Measurements from ENCODE around the gene CCDC181.
"Not testable (repeated sequence)": the region's sequence is repeated elsewhere in the genome, so short reads cannot be mapped to it uniquely, and the experiment has no call there.

CCDC181 gene

DNA sequence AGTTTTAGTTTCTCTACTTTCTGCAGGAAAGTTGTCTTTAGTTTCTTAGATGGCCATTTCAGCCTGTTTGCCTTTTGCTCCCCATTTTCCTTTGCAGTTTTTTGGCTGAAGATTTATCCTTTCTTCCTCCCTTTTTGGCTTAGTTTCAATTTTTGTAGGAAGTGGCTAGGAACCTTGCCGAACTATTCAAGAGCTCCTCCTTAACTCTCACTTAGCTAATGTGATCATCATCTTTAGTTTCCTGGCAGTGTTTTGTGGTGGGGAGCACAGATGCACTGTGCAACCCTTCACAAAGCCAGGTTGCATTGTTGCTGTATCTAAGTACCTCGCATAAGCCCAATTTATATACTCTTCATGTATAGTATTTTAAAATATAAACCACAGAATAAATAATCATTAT is 28.8 kb upstream of the CCDC181 start:
- TF ChIP-seq, protein P1, sequence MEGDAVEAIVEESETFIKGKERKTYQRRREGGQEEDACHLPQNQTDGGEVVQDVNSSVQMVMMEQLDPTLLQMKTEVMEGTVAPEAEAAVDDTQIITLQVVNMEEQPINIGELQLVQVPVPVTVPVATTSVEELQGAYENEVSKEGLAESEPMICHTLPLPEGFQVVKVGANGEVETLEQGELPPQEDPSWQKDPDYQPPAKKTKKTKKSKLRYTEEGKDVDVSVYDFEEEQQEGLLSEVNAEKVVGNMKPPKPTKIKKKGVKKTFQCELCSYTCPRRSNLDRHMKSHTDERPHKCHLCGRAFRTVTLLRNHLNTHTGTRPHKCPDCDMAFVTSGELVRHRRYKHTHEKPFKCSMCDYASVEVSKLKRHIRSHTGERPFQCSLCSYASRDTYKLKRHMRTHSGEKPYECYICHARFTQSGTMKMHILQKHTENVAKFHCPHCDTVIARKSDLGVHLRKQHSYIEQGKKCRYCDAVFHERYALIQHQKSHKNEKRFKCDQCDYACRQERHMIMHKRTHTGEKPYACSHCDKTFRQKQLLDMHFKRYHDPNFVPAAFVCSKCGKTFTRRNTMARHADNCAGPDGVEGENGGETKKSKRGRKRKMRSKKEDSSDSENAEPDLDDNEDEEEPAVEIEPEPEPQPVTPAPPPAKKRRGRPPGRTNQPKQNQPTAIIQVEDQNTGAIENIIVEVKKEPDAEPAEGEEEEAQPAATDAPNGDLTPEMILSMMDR (IDR thresholded peaks at IDR 0.05; ENCODE audit: low read depth, low read length), result no peak
- no peak for DNase-seq (ENCODE audit: extremely low read depth, low read depth)

DNA sequence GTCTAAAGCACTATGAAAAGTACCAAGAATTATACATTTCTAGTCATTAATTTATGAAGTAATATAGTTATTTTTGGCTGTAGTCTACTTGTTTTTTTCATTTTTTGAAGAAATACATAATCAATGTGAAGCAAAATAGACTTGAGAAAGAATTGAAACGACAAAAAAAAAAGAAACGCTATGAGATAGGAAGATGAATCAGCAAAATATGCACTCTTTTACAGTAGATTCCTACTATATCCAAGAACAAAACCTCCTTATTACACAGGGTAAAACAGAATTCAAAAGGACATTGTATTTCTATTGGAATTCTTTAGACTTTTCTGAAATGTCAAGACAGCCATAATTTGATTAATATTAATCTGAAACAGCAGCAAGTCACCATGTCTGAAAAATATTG is 25.6 kb upstream of the CCDC181 start:
- DNase-seq (ENCODE audit: extremely low read depth, low read depth), result no peak
- TF ChIP-seq, protein P1 (IDR thresholded peaks at IDR 0.05; ENCODE audit: low read depth, low read length), result no peak

DNA sequence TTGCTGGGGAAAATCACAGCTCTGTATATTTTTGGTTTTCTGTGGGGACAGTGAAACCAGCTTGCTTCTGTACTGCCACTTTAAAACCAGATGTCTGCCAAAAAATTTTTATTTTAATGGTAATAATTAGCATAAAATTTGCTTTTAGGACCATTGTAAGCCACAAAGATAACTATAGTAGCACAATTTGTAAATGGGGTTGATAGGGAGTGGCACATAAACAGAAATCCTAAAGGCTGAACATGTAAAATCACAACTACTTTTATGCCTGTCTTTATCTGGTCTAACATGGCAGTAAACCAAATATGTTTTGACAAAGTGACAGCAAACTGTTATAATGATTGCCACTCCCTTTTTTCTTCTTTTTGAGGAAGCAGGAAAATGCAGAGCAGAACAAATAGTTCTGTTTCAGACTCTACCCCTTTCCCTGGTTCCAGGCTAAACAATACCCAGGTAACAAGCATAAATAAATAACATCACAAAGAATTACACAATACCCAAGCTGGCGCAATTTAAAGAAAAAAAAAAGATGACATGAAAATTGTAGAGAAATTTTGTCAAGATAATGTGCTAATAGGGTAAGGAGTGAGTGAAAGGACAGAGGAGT is 24.0 kb upstream of the CCDC181 start:
- TF ChIP-seq, protein P1 (IDR thresholded peaks at IDR 0.05; ENCODE audit: low read depth, low read length), result no peak
- no peak for DNase-seq (ENCODE audit: extremely low read depth, low read depth)

DNA sequence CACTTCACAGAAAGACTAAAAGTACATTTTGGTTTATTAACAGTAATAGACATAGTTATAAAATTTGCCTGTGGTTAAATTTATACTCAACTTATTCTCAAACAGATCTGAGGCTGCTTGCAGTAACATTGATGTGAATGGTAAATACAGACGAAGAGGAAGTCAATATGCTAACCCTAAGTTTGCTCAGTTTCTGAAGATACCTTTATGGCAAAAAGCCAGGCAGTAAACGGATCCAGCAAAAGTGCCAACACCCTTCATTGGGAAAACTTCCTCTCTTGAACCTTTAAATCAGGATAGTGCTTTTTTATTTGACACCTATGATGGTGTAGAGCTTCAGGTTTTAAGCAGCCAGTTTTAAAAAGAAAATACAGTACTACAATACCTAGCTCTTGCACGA is 16.6 kb upstream of the CCDC181 start:
- TF ChIP-seq, protein P1 (IDR thresholded peaks at IDR 0.05; ENCODE audit: low read depth, low read length), result no peak
- DNase-seq (ENCODE audit: extremely low read depth, low read depth), result no peak

DNA sequence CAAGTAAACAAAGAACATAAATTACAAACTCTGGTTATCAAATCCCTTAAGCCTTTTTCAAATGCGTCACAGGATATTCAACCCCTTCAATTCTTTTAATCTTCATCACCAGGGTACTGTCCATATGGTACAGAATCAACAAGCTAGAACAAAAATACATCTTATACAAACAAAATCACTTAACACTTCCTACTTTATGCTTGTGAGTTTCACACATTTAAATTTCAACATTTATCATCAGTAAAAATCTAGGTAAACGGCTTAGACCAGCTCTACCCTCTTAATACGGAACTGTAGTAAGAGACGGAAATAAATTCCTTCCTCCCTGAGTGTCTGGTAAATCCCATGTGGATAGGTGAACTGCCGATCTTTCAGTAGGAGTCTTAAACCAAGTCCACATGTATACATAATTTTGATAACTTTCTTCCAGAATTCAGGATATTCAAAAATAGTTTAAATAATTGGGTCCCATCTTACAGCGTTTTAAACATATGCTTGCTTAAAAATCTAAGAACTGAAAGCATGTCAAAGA is 1.0 kb downstream of the CCDC181 start:
- no peak for DNase-seq (ENCODE audit: extremely low read depth, low read depth)
- TF ChIP-seq, protein P1 (IDR thresholded peaks at IDR 0.05; ENCODE audit: low read depth, low read length), result no peak

DNA sequence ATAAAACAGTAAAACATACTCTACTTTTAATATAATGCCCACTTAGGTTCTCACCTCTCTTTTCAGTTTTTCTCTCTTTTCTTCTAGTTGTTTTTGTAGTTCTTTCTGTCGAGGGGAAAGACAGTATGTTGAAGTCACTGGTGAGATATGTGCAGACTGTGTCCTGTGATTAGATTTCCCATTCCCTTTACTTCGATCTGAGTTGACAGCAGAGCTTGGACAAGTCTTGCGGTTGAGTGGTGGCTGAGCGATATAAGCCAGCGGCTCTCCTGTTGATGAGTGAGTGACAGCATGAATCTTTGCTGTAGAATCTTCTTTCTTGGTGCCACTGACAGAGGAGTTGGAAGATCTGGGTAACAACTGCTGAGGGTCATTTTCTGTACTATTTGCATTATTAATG is 6.0 kb downstream of the CCDC181 start:
- TF ChIP-seq, protein P1 (IDR thresholded peaks at IDR 0.05; ENCODE audit: low read depth, low read length), result no peak
- DNase-seq (ENCODE audit: extremely low read depth, low read depth), result no peak

DNA sequence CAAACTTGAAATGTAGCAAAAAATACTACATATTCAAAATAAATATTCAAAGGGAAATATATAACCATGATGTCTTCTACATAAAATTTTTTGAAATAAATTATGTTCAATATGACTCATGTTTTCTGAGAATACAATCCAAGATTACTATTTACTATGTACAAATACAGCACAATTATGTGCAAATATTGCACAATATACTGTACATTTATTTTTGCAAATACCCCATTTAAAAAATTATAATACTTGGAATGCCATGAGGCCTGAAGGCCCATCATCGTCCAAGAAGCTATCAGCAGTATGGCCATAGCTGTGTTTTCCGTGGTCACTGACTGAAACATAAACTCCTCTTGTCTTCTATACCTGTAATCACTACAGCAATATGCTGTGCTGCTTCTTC is 12.3 kb downstream of the CCDC181 start:
- TF ChIP-seq, protein P1 (IDR thresholded peaks at IDR 0.05; ENCODE audit: low read depth, low read length), result no peak
- DNase-seq (ENCODE audit: extremely low read depth, low read depth), result no peak

DNA sequence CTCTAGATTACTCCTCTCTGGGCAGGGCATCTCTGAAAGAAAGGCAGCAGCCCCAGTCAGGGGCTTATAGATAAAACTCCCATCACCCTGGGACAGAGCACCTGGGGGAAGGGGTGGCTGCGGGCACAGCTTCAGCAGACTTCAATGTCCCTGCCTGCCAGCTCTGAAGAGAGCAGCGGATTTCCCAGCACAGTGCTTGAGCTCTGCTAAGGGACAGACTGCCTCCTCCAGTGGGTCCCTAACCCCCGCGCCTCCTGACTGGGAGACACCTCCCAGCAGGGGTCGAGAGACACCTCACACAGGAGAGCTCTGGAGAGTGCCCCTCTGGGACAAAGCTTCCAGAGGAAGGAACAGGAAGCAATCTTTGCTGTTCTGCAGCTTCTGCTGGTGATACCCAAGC is 18.9 kb downstream of the CCDC181 start:
- not testable (repeated sequence) for DNase-seq (ENCODE audit: extremely low read depth, low read depth)

DNA sequence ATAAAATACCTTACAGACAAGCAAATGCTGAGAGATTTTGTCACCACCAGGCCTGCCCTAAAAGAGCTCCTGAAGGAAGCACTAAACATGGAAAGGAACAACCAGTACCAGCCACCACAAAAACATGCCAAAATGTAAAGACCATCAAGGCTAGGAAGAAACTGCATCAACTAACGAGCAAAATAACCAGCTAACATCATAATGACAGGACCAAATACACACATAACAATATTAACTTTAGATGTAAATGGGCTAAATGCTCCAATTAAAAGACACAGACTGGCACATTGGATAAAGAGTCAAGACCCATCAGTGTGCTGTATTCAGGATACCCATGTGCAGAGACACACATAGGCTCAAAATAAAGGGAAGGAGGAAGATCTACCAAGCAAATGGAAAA is 24.7 kb downstream of the CCDC181 start:
- DNase-seq (ENCODE audit: extremely low read depth, low read depth), result not testable (repeated sequence)

All from AG09319 (cell line).